SK-N-MC (cell line): Measurements from ENCODE around the gene TCF12.

Experiments
- DNase-seq: peaks from one replicate; pipeline ENCODE4 v3.0.0-alpha.2; 2011; ENCODE audit warnings: low read depth, low spot score
- H3K27ac ChIP-seq: fragments of 200-600 bp; sonication (generic); 2 replicates; pipeline ENCODE4 v1.5.1; 2016; ENCODE audit warnings: mixed run types
- H3K36me3 ChIP-seq: fragments of 200-600 bp; sonication (generic); 2 replicates; pipeline ENCODE4 v1.6.1; 2017; ENCODE audit warnings: antibody characterized with exemption, low read length, mixed read lengths; ENCODE audit not compliant: insufficient read depth
- H3K4me3 ChIP-seq: fragments of 200-600 bp; sonication (generic); 2 replicates; pipeline ENCODE4 v1.5.1; 2016
- H3K9ac ChIP-seq: fragments of 200-600 bp; sonication (generic); 2 replicates; pipeline ENCODE4 v1.8.0; 2017; ENCODE audit warnings: mixed run types, mixed read lengths; ENCODE audit not compliant: insufficient read length
- H3K9me3 ChIP-seq: fragments of 200-600 bp; sonication (generic); 2 replicates; pipeline ENCODE4 v1.6.1; 2017; ENCODE audit warnings: low read depth, mild to moderate bottlenecking, antibody characterized with exemption, low read length, moderate library complexity, mixed read lengths
- EZH2 ChIP-seq: fragments of 200-600 bp; sonication (generic); IDR thresholded peaks from one replicate; pipeline ENCODE4 v1.6.1; 2017; ENCODE audit warnings: antibody characterized with exemption
- FOXP2 ChIP-seq: optimal IDR thresholded peaks from 2 replicates; pipeline ENCODE3; 2011; ENCODE audit warnings: mild to moderate bottlenecking, moderate library complexity; ENCODE audit not compliant: insufficient read depth; ENCODE audit errors: extremely low read length, control extremely low read depth
- POLR2AphosphoS5 ChIP-seq: IDR thresholded peaks from 2 replicates; pipeline ENCODE4 v1.6.1; 2012; ENCODE audit warnings: mild to moderate bottlenecking, low read depth, low read length, borderline replicate concordance

TCF12 gene

DNA sequence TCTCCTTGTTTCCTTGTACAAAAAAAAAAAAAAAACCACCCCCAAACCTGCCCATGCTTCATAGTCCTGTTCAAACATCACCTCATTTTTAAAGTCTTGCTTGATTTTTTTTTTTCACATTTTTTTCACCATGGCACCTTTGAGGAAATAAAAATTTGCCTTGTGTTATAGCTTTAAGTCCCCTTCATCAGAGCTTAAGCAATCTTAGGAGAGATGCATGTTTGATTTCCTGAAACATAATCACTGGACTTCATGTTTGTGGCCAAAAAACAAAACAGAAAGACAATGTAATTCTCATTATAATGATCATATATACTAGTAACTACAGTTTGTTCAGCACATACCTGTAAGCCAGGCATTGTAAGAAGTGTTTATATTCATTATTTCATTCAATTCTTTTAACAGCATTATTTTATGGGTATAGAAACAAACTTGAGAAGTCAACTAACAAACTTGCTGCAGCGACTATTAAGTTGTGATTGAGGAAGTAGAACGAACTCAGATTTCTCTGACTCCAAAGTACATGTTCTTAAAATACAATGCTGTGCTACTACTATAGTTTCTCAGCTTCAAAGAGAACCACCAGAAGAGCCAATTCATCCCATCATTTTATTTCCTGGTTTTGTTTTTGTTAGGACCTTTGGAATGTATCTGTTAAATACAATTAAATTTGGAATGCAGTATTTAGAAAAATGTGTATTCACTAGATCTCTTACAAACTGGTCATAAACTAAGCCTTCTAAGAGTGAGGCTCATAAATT lies 203.8 kb downstream of the TCF12 start:
- DNase-seq: no peak
- H3K4me3 ChIP-seq: no peak overlapping the region
- H3K27ac ChIP-seq: peak overlapping the region; percentile 10; the same call in 1 of the 2 replicates
- no peak overlapping the region for H3K9ac ChIP-seq
- 0 out of 2 replicates have a peak, but pooled peaks cover 3% of the 10 kb centered on the region for H3K36me3 ChIP-seq
- no peaks in the 10 kb centered on the region for H3K9me3 ChIP-seq
- no peak for TF ChIP-seq POLR2AphosphoS5
- TF ChIP-seq EZH2: no peak
- TF ChIP-seq FOXP2: no peak

DNA sequence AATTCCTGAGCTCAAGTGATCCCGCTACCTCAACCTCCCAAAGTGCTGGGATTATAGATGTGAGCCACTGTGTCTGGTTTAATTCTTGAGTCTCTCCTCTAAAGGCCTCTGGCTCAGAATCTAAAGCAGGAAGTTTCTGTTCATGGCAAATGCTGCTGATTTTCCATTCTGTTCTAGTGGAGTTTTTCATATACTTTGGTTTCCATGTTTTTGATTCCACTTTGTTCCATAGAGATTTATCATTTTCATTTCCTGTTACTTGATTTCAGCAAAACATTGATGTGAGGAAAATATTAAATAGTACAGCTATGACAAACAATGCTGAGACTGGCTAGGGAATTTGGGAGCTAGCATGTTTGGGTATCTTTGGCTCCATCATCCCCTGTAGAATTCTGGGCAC lies 205.6 kb downstream of the TCF12 start:
- Histone ChIP-seq H3K9ac (no peak overlapping the region), H3K27ac (no peak overlapping the region), H3K36me3 (0 out of 2 replicates have a peak, but pooled peaks cover 3% of the 10 kb centered on the region), H3K9me3 (no peaks in the 10 kb centered on the region), H3K4me3 (no peak overlapping the region)
- DNase-seq: no peak
- TF ChIP-seq EZH2 (no peak), POLR2AphosphoS5 (no peak), FOXP2 (no peak)

DNA sequence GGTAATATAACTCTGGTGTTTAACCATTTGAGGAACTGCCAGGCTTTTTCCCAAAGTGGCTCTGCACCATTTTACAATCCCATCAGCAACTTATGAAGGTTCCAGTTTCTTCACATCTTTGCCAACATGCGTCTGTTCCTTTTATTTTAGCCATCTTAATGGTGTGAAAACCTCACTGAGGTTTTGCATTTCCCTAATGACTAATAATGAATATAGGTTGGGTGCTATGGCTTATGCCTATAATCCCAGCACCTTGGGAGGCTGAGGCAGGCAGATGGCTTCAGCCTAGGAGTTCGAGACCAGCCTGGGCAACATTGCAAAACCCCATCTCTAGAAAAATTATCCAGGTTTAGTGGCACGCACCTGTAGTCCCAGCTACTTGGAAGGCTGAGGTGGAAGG lies 210.6 kb downstream of the TCF12 start:
- 0 out of 2 replicates have a peak, but pooled peaks cover 3% of the 10 kb centered on the region for H3K36me3 ChIP-seq
- DNase-seq: no peak
- H3K9me3 ChIP-seq: no peaks in the 10 kb centered on the region
- H3K9ac ChIP-seq: no peak overlapping the region
- no peak overlapping the region for H3K27ac ChIP-seq
- TF ChIP-seq POLR2AphosphoS5 (no peak), EZH2 (no peak)
- H3K4me3 ChIP-seq: no peak overlapping the region

GRCh38 chr15:57130956-57131355 lies 212.5 kb downstream of the TCF12 start:
- TF ChIP-seq EZH2 (no peak), POLR2AphosphoS5 (no peak), FOXP2 (no peak)
- no peaks in the 10 kb centered on the region for H3K9me3 ChIP-seq
- no peak for DNase-seq
- H3K36me3 ChIP-seq: no peaks in the 10 kb centered on the region
- H3K27ac ChIP-seq: no peak overlapping the region
- H3K9ac ChIP-seq: no peak overlapping the region
- no peak overlapping the region for H3K4me3 ChIP-seq

- Histone ChIP-seq H3K27ac (peak overlapping the region; percentile 96; the same call in 1 of the 2 replicates), H3K9ac (no peak overlapping the region), H3K9me3 (no peaks in the 10 kb centered on the region), H3K36me3 (no peaks in the 10 kb centered on the region), H3K4me3 (peak overlapping the region; percentile 65; the same call in 1 of the 2 replicates)
- no peak for DNase-seq
- TF ChIP-seq EZH2 (no peak), POLR2AphosphoS5 (no peak), FOXP2 (no peak)
Measured at GRCh38 chr15:57133127-57133968, 214.9 kb downstream of the TCF12 start.

DNA sequence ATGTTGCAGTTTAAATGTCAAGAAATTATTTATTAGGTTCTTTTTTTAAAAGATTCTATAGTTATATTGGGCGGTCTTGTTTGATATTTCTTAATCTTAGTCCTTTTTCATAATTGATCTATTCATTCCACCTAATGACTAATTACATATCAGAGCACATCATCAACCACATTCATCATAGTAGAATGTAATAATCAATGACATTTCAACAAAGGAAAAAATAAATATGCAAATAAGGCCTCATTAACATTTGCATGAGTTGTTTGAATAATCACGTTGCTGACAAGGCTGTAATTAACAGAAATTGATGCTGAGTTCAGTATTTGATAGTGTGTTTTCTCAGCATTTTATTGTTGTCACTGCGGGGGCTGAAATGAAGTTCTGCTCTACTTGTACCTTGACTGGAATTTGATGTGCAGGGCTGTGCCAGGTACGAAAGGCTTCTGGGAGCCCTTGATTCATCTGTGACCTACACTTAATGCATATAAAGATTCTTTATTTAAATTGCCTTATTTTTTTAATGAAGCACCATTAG lies 215.7 kb downstream of the TCF12 start:
- no peaks in the 10 kb centered on the region for H3K9me3 ChIP-seq
- H3K36me3 ChIP-seq: no peaks in the 10 kb centered on the region
- H3K9ac ChIP-seq: no peak overlapping the region
- no peak for TF ChIP-seq FOXP2
- TF ChIP-seq POLR2AphosphoS5: no peak
- no peak for TF ChIP-seq EZH2
- DNase-seq: no peak
- peak overlapping the region; percentile 65 for H3K4me3 ChIP-seq
- H3K27ac ChIP-seq: peak overlapping the region; percentile 96

- peak; percentile 77; the same call in 1 of the 2 replicates for TF ChIP-seq POLR2AphosphoS5
- TF ChIP-seq EZH2: no peak
- peak; percentile 100 for TF ChIP-seq FOXP2
- H3K36me3 ChIP-seq: no peaks in the 10 kb centered on the region
- H3K4me3 ChIP-seq: peak overlapping the region; percentile 65
- H3K9me3 ChIP-seq: no peaks in the 10 kb centered on the region
- peak; percentile 93 for DNase-seq
- H3K27ac ChIP-seq: peak overlapping the region; percentile 96
- no peak overlapping the region for H3K9ac ChIP-seq
Measured at GRCh38 chr15:57134851-57135250, 216.4 kb downstream of the TCF12 start.

GRCh38 chr15:57135800-57136199 lies 217.4 kb downstream of the TCF12 start:
- Histone ChIP-seq H3K36me3 (no peaks in the 10 kb centered on the region), H3K9me3 (no peaks in the 10 kb centered on the region), H3K9ac (peak overlapping the region; percentile 64), H3K4me3 (peak overlapping the region; percentile 65), H3K27ac (peak overlapping the region; percentile 96)
- DNase-seq: no peak
- TF ChIP-seq FOXP2 (no peak), POLR2AphosphoS5 (no peak), EZH2 (no peak)
